Heart left ventricle (tissue), 16 donors: ENCODE results near the gene SMC3. TPM values are rescaled to one million over a fixed set of nuclear protein-coding genes. Genes with fewer than 3 reads are reported as not detected.

Experiments
- ATAC-seq, 4 donors: fragments of 200-7000 bp; cut with Tn5 transposase; one replicate each; pipeline ENCODE4 v1.9.1; 2020 to 2022; ENCODE audit warnings: moderate library complexity in 4 of 4, mild to moderate bottlenecking in 3 of 4, moderate number of reproducible peaks in 1 of 4
- DNase-seq, 5 donors: peaks; one replicate each; pipeline ENCODE4 v3.0.0-alpha.2; 2020
- H3K27ac ChIP-seq, 12 donors: fragments of 200-600 bp; sonication (generic) in 4 of 12; one replicate each; pipeline versions ENCODE4 v1.5.0 to v1.8.0; 2016 to 2022; ENCODE audit warnings: mild to moderate bottlenecking in 2 of 12
- H3K27me3 ChIP-seq, 9 donors: fragments of 200-600 bp; sonication (generic) in 2 of 9; one replicate each; pipeline versions ENCODE4 v1.5.1 to v1.8.0; 2016 to 2022; ENCODE audit warnings: mild to moderate bottlenecking in 3 of 9
- H3K36me3 ChIP-seq, 9 donors: fragments of 200-600 bp; sonication (generic) in 2 of 9; one replicate each; pipeline versions ENCODE4 v1.5.0 to v1.8.0; 2018 to 2022; ENCODE audit warnings: mild to moderate bottlenecking in 2 of 9
- H3K4me1 ChIP-seq, 12 donors: fragments of 200-600 bp; sonication (generic) in 4 of 12; one replicate each; pipeline versions ENCODE4 v1.5.0 to v1.8.0; 2016 to 2022; ENCODE audit warnings: mild to moderate bottlenecking in 3 of 12
- H3K4me3 ChIP-seq, 12 donors: fragments of 200-600 bp; sonication (generic) in 4 of 12; one replicate each; pipeline versions ENCODE4 v1.5.0 to v1.8.0; 2017 to 2022; ENCODE audit warnings: mild to moderate bottlenecking in 9 of 12, moderate library complexity in 4 of 12
- H3K9me3 ChIP-seq, 12 donors: fragments of 200-600 bp; sonication (generic) in 4 of 12; one replicate each; pipeline versions ENCODE4 v1.5.0 to v1.8.0; 2016 to 2022; ENCODE audit warnings: mild to moderate bottlenecking in 1 of 12
- CTCF ChIP-seq, 12 donors: fragments of 200-600 bp; sonication (generic) in 4 of 12; IDR thresholded peaks; one replicate each; pipeline versions ENCODE4 v1.5.0 to v1.8.0; 2018 to 2022; ENCODE audit warnings: antibody characterized with exemption in 12 of 12, mild to moderate bottlenecking in 5 of 12
- POLR2A ChIP-seq, 2 donors: fragments of 450-650 bp; IDR thresholded peaks; one replicate each; pipeline ENCODE4 v1.6.1; 2017; ENCODE audit warnings: antibody characterized with exemption in 2 of 2, mild to moderate bottlenecking in 2 of 2, moderate library complexity in 2 of 2
- WGBS, 4 donors: extraction: QIAGEN DNeasy Blood & Tissue Kit in 2 of 4; methylation state at CpG; one replicate each; pipeline versions ENCODE4 v1.1.5 to v1.1.7; 2013 to 2018; 5-methylcytosine and 5-hydroxymethylcytosine counted together
- intact Hi-C, 10 donors: fragments of 100-400 bp; cut with DNase I; formaldehyde crosslinking; loops; one replicate each; pipeline versions ENCODE4 v1.11.1 to v1.14.2; 2022
- polyA plus RNA-seq, 2 donors: library from polyadenylated mRNA; stranded (reverse); fragments of 200-250 nt; gene quantifications; one replicate each; pipeline ENCODE4 v1.2.3, GENCODE V29; 2013
- total RNA-seq, 9 donors: library from RNA; depleted of rRNA in 2 of 9; stranded (reverse); fragments of >200 nt in 2 of 9; fragmentation: NEBNext Ultra II Directional in 3 of 9; extraction: Animal tissue kit (Norgen Biotek cat#: 25700) in 3 of 9; gene quantifications; one replicate each; pipeline versions ENCODE4 v1.1.0 to v1.2.4, GENCODE V29; 2016 to 2023
- donor health status: ischemic (EF 13 %, LVEDD 7.1; RV severe dilation, severe dysfunction).
- donor health status: healthy with polysubstance abuse.
- donor health status: DM: no; HTN: yes; CAD: no.
- donor health status: DM: no; HTN: no; CAD: no.
- donor health status: ischemic (EF 25% LVEDD 6.9; RV normal size, moderate dysfunction).
- donor health status: ischemic (EF 25% LVEDD 5.7; RV mildly dilated, moderate dysfunction).
- donor health status: healthy.
- donor health status: DM: yes; HTN: yes; CAD: no.
- donor health status: ischemic (EF 35%, LVEDD 5.7; RV mildly dilated, moderate dysfunction).
- donor health status: nonischemic (EF 11% LVEDD 7.7; RV severe dilation, severe dysfunction).
- donor health status: DM: yes; HTN: yes; CAD: no.
- donor health status: PGD.
- donor health status: ischemic (EF 29% LVEDD 5.4; RV normal size, mild dysfunction).
- donor health status: nonischemic (EF 23%, LVEDD 6.1; RV moderate dilation, normal function).

Gene SMC3
- total and polyA plus RNA-seq, 11 donors = 12.0 to 29.2 (median 19.6) TPM

GRCh38 chr10:110651044-110651958 is 83.8 kb downstream of the SMC3 start:
- H3K27me3 ChIP-seq = peaks cover 0 to 31% (median 5%) of the 10 kb centered on the region in 9 donors
- no peaks in the 10 kb centered on the region for H3K36me3 ChIP-seq
- no peaks in the 10 kb centered on the region for H3K9me3 ChIP-seq
- TF ChIP-seq CTCF (IDR thresholded peaks at IDR 0.05) (no peak), POLR2A (IDR thresholded peaks at IDR 0.05) (no peak)
- H3K4me3 ChIP-seq = peak overlapping the region in 1 of 12 donors; percentile 6
- peak overlapping the region in 11 of 12 donors; percentile 1 to 96 (median 73) for H3K27ac ChIP-seq
- WGBS, 4 donors = 22 to 40% (median 29%) methylated on average over 12 of the region's 12 CpGs
- H3K4me1 ChIP-seq = peaks cover 0 to 58% (median 14%) of the 10 kb centered on the region in 12 donors
- DNase-seq = peak in 3 of 5 donors; percentile 49 to 65 (median 60)
- intact Hi-C loops = loop anchor here in 1 of 10 donors (2.0 kb wide), 1 partner anchor 32 kb away; no protein-coding TSS in a partner anchor
- ATAC-seq = peak; percentile 82 to 91 (median 86)

- Histone ChIP-seq H3K27me3 (peaks cover 0 to 18% (median 5%) of the 10 kb centered on the region in 9 donors), H3K9me3 (no peaks in the 10 kb centered on the region), H3K4me1 (peaks cover 0 to 58% (median 14%) of the 10 kb centered on the region in 12 donors), H3K4me3 (no peak overlapping the region), H3K27ac (peak overlapping the region in 7 of 12 donors; percentile 27 to 96 (median 92)), H3K36me3 (no peaks in the 10 kb centered on the region)
- 52 to 61% (median 57%) methylated on average over 6 of the region's 6 CpGs for WGBS, 4 donors
- TF ChIP-seq POLR2A (IDR thresholded peaks at IDR 0.05) = no peak
- TF ChIP-seq CTCF (IDR thresholded peaks at IDR 0.05) = no peak
- intact Hi-C loops = no loop called here
- ATAC-seq (no peak), DNase-seq (no peak)
These were observed 85.1 kb downstream of the SMC3 start for GRCh38 chr10:110652475-110653118.

Other genes with a start within 250 kb of the SMC3 start
- 10 to 100 TPM in 7 of 9 donors, 1 to 10 TPM in 2; 5.5 to 36.4 (median 16.1) TPM for gene DUSP5, start 69.8 kb upstream of the SMC3 start, total RNA-seq
- 10 to 100 TPM in 1 of 2 donors, 1 to 10 TPM in 1; 3.5 to 42.7 TPM for gene DUSP5, start 69.8 kb upstream of the SMC3 start, polyA plus RNA-seq
- 100 to 1,000 TPM in 4 of 9 donors, 10 to 100 TPM in 5; 73.0 to 152 (median 96.9) TPM for gene RBM20, start 76.6 kb downstream of the SMC3 start, total RNA-seq
- gene RBM20, start 76.6 kb downstream of the SMC3 start, polyA plus RNA-seq = 10 to 100 TPM; 29.9 to 53.5 TPM